ENCODE data around the gene DACT2.

Gene DACT2

DNA sequence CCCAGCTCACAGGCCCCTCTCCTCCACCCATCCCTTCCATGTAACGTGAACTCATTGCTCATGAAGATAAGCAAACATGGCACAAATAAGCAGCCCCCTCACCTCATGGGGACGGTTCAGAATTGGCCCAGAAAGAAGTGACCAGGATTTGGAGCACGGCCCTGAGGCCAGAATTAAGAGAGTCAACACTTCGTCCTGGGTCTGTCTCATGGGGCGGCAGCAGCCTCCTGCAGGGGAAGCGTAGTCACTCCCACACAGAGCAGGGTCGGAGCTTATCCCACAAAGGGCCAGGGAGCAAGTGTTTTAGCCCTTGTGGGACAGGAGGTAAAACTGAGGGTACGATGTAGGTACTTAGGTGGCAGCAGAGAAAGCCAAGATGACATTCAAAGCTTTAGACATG lies 28.6 kb upstream of the DACT2 start:
- no peak for DNase-seq (ENCODE audit: low spot score)

DNA sequence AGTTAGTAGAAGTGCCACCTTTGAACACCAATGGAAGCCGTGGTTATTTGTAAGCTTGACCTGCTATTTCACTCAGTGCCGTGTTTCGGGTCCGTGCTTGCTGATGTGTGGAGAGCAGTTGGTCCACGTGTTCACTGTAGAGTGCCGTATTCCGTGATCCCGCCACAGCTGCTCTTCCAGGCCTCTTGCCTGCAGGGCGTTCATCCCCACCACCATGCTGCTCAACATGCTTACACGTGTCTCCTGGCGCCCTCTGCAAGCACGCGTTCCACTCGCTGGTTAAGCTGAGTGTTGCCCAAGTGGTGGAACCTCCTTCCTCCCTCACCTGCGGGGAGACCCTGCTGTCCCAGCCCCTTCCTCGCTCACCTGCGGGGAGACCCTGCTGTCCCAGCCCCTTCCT lies 28.0 kb upstream of the DACT2 start:
- DNase-seq (ENCODE audit: low spot score), result no peak

DNA sequence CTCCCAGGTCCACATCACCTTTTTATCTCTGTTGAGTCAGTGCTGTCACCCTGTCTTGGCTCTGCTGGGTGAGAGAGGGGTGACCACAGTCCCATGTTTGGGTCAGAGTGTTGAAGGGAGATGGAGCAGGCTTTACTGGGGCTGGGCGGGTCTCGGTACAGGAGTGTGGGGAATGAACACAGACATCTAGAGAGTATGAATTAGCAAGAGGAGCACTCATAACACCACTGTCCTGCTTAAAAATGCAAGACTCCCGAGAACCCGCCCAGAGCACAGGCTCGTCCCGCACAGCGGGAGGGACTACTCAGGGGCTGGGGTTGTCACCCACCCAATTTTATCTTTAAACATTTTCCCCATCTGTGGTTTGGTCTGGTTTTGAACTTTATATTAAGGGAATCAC lies 27.5 kb upstream of the DACT2 start:
- DNase-seq (ENCODE audit: low spot score), result no peak

DNA sequence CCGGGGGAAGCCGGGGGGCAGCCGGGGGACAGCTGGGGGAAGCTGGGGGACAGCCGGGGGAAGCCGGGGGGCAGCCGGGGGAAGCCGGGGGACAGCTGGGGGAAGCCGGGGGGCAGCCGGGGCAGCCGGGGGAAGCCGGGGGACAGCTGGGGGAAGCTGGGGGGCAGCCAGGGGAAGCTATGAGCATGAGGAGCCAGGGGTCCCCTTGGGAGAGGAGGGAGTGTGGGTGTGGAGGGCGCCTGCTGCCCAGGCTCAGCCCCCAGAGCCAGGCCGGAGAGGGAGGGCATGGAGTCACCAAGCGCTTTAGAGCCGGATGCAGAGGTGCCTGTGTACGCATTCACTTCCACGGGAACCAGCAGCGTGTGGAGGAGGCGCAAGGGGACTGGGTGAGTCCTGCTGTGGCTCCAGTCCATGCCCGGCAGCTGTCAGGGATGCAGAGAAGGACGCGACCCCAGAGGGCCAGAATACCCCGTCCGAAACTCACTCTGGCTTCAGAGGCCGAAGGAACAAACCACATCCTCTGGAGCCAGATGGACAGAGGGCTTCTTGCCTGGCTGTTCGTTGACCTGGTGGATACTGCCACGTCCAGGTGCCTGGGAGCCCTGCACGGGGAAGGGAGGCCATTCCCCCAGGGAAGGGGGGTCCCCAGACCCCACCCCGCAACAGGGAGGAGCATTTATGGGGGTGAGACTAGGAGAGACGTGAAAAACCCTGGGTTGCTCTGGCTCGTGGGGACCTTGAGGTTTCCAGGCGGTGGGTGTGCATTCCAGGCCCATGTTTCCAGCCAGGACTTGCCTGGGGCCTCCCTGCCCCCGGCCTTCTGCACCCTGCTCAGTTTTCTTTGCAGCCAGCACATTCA lies 26.5 kb upstream of the DACT2 start:
- no peak for DNase-seq (ENCODE audit: low spot score)

DNA sequence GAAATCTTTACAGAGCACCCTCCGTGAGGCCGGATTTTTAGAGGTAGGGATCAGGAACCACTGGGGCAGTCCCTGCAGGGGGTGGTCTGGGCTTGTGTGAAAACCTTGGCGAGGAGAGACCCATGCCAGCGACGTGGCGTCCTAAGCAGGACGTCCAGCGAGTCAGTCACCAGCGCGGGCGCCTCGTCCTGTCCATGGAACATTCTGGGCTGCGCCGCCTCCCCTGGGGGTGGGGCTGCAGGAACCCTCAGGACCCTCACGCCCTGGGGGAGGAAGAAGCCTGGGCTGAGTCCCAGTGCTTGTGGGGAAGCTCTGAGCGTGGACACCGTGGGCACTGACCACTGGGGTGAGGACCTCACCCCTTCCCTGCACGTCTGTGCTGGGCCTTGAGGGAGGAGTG lies 25.7 kb upstream of the DACT2 start:
- DNase-seq (ENCODE audit: low spot score), result no peak

DNA sequence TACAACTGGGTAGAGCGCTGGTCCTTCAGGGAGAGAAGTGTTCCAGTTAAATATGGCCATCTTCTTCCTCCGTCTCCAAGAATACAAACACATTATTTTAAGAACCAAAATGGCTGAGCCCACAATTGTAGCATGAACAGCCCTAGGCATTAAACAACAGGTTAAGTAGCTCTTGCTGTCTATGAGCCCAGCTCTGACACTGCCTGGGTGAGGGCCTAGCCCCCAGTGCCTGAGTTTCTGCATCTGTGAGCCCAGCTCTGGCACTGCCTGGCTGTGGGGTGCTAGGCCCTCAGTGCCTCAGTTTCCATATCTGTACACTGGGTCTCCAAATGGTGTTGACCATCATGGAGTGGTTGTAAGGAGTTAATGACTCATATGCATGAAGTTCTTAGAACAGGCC lies 24.8 kb upstream of the DACT2 start:
- DNase-seq (ENCODE audit: low spot score), result no peak

DNA sequence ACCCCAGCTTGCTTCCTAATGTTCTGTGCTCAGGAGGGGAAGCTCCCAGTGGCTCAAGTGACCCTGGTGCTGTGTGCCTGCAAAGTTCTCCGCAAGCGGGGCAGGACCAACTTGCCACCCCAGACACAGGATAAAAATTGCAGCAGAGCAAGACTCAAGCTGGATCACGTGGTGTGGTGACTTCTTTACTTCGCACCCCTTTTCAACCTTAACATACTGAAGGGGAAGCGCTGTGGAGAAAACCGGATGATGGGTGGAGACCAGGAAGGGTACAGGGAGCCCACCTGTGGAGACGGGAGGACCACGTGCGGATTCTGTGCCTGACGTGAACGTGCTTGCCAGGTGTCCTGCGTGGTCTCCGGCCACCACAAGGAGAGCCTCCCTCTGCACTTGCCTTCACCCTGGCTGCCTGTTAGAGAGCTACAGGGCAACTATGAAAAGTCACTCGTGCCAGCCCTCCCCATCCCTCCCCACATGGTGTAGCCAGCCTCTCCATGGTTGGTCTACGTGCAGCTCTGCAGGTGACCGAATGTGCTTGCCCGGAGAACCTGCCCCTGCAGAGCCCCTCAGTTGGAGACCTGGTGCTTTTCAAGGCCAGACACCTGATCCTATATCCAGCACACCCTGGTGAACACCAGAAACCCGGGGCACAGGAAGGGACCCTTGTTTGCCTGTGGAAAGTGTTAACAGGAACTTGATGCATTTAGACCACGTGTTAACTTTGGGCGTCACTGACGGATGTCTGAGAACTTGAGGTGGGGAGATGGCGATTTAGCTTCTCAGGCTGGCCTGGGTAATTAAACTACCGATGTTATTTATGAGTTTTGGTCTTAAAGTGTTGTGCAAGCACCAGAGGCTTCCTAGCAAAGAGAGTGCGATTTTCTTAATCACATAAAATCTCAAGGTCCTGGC lies 23.9 kb upstream of the DACT2 start:
- no peak for DNase-seq (ENCODE audit: low spot score)

DNA sequence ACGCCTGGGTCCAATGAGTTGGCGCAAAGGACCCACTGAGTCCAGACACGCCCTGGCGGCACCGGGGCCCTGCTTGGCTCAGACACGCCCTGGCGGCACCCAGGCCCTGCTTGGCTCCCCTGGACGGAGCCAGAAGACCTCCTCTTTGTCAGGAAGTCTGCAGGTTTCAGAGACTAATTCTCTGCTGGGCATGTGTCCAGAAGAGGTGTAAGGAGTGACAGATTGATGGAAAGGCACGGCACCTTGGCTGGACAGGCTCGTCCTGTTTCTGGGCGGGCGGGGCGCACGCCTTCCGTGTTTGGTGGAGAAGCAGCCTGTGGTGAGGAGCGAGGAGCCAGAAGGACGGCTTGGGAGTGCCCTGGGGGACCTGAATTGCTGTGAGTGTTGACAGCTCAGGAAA lies 23.1 kb upstream of the DACT2 start:
- DNase-seq (ENCODE audit: low spot score), result no peak

DNA sequence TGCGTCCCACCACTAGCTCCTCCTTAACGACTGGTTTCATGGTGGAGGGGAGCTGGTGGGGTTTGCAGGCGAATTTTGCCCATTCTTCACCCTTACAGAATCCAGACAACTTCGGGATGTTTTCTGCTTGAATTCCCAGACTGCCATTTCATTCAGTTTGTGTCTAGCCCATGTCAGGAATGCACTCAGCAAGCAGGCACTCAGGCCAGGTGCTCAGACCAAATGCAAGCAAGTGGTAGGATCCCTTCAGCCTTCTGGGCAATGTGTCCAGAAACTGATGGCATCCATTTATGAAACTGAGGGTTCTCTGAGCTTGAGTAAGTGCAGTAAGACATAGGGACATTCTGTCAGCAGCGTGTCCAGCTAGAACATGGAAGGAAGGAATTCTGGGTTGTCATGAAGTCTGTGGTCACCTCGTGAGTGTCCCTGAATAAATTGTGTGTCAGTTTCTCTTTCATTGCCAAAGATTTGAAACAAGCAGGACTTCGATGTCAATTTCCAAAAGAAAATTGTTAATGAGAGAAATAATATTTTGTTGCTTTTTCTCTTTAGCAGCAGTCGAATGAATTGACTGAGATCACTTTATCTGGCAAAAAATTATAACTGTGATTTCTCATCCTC lies 21.8 kb upstream of the DACT2 start:
- no peak for DNase-seq (ENCODE audit: low spot score)

DNA sequence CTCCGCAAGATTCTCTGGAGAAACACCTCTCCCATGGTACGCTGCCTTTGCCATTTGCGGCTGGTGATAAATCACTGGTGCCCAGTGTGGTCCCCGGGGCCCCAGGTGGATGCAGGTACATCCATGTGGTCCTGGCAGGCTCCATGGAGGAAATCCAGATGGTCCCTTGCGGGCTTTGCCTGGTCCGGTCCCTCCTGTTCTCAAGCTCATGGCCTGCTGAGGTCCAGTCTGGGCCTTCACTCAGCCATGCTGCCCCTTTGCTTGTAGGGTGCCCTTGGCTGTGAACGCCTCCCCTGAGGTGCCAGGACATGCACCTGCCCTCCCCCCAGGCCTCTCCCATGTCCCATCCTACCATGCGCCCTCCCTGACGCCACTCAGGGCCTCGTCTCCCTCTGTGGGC lies 21.2 kb upstream of the DACT2 start:
- no peak for DNase-seq (ENCODE audit: low spot score)

DNA sequence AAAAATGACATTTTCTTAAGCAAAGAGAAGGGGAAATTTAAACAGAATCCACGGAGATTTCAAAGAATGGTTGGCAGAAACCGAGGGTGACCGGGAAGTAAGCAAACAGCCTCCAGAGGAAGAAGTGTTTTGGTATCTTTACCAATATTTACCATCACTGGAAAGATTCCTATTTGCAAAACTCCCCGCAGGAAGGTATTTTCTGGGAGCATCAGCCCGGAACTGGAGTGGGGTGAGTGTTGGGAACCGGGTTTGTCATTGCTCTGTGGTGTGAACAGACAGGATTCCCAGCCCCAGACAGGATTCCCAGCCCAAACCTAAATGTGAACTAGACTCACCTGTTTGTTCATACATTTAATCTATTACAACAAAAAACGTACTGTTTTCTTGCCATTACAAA lies 19.2 kb upstream of the DACT2 start:
- DNase-seq (ENCODE audit: low spot score), result no peak

DNA sequence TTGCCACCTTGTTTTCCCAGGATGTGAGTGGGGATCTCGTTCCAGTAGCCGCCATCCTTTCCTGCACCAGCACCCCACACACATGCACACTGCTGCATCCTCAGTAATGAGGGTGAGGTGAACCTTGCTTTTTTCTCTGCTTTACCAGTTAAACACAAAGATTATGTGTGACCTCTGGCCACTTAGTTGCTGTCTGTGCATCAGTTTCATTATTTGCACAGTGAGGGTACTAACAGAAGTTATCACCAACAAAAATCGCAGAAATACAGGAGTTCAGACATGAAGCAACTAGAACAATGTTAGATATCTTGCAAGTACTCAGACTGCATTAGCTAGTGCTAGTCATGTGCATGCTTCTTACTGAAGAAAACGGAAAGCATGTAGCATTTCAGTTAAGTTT lies 17.4 kb upstream of the DACT2 start:
- DNase-seq (ENCODE audit: low spot score), result no peak

DNA sequence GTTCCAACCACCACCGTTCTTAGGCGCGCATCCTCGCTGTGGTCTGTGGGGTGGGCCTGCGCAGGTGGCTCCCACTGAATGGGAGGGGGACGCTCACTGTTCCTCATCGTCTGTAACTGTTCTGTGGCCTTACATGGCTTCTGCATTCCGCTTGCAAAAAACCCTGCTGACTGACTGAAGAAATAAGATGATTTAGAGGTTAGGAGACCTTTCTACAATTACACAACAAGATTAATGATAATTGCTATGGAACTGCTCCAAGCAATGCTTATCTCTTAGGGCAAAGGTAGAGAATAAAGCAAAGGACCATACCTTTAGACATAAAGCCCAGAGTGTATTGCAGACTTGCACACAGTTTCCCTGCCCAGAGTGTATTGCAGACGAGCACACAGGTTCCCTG lies 14.4 kb upstream of the DACT2 start:
- no peak for DNase-seq (ENCODE audit: low spot score)

DNA sequence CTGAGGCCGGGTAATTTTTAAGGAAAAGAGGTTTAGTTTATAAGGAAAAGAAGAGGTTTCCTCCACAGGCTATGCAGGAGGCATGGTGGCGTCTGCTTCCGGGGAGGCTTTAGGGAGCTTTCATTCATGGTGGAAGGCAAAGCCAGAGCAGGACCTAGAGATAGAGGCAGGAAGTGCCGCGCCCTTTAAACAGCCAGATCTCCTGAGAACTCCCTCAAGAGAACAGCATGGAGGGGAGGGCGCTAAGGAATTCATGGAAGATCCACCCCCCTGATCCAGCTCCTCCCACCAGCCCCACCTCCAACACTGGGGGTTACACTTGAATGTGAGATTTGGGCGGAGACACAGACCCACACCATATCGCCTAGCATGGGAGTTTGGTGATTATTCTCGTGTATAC lies 13.9 kb upstream of the DACT2 start:
- no peak for DNase-seq (ENCODE audit: low spot score)

DNA sequence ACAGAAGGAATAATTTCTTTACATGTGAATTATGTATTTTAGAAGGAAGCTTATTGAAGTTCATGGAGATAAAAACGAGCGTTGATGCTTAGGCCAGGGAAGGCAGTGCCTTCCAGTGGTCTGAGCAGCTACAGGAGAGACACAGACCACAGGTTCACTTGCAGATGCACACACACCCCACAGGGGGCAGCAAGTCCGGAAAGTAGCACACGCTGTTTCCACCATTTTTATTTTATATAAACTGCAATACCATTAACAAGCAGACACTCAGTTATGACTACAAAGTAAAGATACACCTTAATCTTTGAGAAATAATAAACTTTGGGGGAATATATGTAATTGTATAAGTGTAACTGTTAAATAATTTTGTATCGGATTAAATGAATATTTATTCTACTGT lies 13.5 kb upstream of the DACT2 start:
- peak; percentile 85 for DNase-seq (ENCODE audit: low spot score)

DNA sequence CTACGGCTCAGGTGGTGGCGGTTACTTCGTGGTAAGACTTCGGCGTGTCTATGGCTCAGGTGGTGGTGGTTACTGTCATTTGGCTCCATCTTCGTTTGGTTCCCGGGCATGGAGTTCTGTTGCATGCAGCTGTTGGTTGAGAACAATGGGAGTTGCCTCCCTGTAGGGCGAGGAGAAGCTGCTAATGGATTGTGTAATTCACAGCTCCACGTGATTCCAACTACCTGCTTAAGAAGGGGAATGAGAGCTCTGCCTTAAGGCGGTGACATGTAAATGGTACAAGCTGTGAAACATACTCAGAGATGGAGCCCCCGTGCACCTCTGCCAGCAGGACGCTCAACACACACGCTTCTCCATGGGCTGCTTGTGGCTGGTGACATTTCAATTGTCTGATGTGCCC lies 12.4 kb upstream of the DACT2 start:
- no peak for DNase-seq (ENCODE audit: low spot score)

DNA sequence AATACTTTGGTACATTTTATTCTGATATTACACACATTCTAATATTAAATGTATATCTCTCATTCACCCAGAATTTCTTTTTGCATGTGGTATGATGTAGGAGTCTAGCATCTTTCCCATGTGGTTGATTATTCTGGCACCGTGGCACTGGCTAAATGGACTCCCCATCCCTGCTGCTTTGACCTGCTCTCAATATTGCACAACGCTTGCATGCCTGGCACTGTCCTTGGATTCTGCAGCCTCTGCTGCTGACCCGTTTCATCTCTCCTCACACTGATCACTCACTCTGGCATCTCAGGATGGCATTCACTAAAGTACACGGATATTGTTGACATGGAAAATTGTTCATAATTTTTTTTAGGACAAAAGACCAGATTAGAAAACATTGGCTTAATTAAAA lies 11.5 kb upstream of the DACT2 start:
- no peak for DNase-seq (ENCODE audit: low spot score)

DNA sequence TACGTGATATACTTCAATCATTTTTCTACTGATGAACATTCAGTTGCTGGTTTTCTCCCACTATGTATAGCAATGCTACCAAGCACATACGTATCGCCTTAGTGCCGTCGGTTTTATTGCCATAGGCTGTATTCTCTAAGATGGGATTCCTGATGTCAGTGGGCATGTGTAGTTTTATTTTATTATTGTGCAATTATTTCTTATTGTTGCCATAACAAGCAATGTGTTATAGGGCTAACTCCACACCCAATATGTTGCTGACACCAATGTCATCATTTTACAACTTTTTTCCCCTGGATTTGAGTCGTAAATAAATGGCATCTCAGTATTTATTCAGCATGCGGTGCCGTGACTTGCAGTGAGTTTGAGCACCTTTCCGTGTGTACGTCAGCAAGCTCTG lies 10.8 kb upstream of the DACT2 start:
- DNase-seq (ENCODE audit: low spot score), result no peak

DNA sequence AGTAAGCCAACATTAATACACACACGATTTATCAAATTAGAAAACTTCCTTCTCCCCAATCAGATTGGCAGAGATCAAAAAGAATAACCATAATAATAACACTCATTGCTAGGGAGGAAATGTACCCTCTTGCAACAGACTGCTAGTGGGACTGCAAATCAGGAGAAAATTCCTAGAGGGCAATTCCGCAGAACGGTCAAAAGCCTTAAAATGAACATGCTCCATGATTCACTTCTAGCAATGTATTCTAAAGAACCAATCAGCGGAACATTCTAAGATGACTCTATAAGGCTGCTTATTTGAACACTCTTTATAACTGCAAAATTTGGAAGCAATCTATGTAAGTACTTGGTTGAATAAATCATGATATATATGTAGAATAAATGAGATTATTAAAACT lies 8.5 kb upstream of the DACT2 start:
- no peak for DNase-seq (ENCODE audit: low spot score)

DNA sequence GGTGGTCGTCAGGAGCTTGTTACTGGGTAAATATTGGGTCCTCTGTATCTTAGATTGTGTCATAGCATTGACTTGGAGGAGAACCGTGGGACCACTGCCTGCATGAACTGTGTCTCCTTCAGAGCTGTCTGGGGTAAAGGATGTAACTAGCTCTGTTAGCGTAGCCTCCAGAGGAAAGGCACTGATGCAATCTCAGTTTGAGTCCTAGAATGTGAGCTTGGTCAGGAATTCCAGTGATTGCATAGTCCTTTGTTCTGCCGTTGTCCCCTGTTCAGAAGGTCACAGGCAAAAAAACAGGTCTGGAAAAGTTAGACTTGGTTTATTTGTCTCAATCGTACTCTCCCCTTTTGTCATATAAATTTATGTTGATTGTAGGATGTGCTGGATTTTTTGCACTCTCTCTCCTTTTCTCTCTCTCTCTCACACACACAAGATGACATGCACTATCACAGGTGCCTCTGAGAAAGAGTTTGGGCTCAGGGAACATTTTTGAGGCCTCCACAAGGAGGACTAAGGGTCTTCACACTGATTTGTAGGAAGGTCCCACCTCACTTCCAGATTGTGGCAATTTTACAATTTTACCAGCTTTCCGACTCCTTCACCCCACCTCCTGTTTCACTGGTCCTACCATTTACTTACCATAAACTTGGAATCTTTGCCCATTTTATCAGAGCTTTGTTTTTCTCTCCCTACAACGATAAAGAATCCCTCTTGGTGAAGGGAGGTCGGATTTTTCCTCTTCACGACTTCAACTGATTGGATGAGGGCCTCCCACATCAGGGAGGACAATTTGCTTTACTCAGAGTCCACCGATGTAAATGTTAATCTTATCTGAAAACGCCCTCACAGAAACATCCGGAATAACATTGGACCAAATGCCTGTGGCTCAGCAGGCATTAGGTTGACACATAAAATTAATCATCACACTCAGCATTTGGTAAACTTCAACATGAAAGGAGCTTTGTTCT lies 7.0 kb upstream of the DACT2 start:
- peak; percentile 71 for DNase-seq (ENCODE audit: low spot score)

DNA sequence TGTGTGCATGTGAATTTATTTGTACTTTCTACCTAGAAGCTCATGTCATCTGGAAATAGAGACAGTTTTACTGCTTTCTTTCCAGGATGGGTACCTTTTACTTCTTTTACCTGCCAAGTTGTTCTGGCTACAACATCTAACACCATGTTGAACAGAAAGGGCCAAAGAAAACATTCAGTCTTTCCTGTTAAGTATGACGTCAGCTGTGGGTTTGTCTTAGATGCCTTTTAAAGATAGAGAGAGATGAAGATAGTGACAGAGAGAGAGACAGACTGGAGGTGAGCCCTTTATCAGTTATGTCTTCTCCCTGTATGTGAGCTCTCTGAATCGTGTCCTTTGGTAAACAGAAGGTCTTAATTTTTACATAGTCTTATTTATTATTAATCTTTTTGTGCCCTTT lies 3.4 kb upstream of the DACT2 start:
- DNase-seq (ENCODE audit: low spot score), result no peak

DNA sequence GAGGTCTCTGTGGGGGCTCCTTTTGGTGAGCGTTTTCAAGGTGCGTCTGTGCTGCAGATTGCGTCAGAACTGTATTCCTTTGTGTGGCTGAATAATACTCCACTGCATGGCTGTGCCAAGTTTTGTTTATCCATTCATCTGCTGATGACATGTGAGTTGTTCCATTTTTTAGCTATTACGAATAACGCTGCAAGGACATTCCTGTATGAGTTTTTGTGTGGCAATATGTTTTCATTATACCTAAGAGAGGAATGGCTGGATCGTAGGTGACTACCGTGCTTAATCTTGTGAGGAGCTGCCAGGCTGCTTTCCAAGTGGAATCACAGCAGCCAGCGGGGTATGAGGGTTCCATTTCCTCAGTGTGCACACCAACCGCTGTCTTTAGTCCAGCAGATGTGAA lies 1.1 kb upstream of the DACT2 start:
- no peak for DNase-seq (ENCODE audit: low spot score)
